Neuron (in vitro differentiated cells): ENCODE results near the gene TBX1.
"Not testable (repeated sequence)": the region's sequence is repeated elsewhere in the genome, so short reads cannot be mapped to it uniquely, and the experiment has no call there.

Experiments
- H2AFZ ChIP-seq: one replicate; pipeline ENCODE4 v1.6.1; 2013; ENCODE audit warnings: low read depth, mild to moderate bottlenecking, inconsistent platforms, low read length, moderate library complexity
- H3K27me3 ChIP-seq: one replicate; pipeline ENCODE4 v1.6.1; 2013; ENCODE audit warnings: low read length; ENCODE audit not compliant: insufficient read depth
- H3K36me3 ChIP-seq: one replicate; pipeline ENCODE4 v1.6.1; 2013; ENCODE audit warnings: low read length; ENCODE audit not compliant: insufficient read depth
- H3K4me1 ChIP-seq: one replicate; pipeline ENCODE4 v1.6.1; 2013; ENCODE audit warnings: low read length; ENCODE audit not compliant: insufficient read depth
- H3K4me3 ChIP-seq: 2 replicates; pipeline ENCODE4 v1.5.1; 2013; ENCODE audit warnings: mild to moderate bottlenecking, low read length, moderate library complexity
- H3K9me3 ChIP-seq: one replicate; pipeline ENCODE4 v1.6.1; 2013; ENCODE audit warnings: low read length

The TBX1 gene

DNA sequence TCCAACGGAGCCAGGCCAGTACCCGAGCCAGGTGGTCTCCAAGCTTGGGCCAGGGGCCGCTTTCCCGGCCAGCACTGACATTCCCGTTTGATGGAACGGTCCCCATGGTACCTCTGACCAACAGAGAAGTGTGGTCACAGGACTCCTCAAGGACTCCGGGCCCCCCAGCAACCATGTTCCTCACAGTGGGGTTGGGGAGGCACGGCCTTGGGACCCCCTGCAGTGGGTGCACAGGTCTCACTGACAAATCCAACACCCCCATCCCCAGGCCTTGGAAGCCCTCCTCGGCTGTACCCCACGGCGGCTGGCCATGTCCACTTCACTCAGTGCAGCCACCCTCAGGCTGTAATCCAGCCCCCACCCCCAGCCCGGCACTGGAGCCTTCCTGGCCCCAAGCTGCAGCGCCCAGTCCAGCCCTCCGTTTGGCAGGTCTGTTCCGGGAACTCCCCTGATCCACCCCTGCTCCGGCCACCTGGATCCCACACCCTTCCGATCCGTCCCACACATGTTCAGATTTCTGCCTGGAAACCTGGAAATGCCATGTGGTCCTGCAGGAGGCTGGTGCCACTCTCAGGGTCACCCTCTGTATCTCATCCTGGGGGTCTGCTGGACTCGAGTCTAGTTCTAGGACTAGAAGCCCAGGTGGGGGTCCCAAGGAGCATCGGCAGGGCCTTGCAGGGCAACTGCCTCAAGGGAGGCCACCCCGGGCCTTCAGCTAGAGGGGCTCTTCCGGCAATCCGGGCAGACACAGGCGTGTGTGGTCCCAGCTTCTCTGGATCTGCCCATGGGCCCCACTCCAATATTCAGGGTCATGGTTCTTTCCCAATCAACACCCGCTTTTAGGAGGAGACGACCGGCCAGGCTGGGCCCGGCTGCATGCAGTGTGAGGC is 26.6 kb downstream of the TBX1 start:
- no peak overlapping the region for H2AFZ ChIP-seq
- no peaks in the 10 kb centered on the region for H3K36me3 ChIP-seq

GRCh38 chr22:19787849-19788141 is 27.2 kb downstream of the TBX1 start:
- H3K36me3 ChIP-seq, result no peaks in the 10 kb centered on the region

More for the DNA sequence above, 26.6 kb downstream of the TBX1 start:
- no peak overlapping the region for H3K4me3 ChIP-seq
- peaks cover 8% of the 10 kb centered on the region for H3K9me3 ChIP-seq
- no peaks in the 10 kb centered on the region for H3K4me1 ChIP-seq
- no peaks in the 10 kb centered on the region for H3K27me3 ChIP-seq

DNA sequence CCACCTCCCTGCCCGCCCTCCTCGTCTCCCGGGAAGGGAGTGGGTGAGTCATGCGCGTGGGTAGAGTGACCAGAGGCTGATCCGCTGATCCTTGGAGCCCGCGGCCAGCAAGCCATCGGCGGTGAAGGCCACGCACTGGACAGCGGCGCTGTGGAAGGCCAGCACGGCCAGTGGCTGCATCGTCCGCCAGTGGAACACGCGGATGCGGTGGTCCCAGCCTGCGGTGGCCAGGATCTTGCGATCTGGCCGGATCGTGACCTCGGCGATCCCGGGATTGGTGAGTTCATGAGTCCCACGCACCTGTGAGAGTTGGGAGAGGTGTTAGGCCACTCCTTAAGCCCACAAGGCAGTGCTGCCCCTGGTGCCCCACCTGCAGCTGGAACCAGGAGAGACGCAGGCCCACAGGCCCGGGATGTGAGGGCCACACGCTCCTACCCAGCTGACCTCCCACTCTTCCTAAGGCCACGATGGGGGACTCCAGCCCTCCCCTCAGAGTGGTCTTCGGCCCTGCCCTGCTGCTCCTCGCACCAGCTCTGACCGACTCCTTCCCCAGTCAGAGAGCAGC is 28.2 kb downstream of the TBX1 start:
- H3K4me1 ChIP-seq, result no peaks in the 10 kb centered on the region
- H3K27me3 ChIP-seq, result no peaks in the 10 kb centered on the region
- H3K36me3 ChIP-seq, result no peaks in the 10 kb centered on the region

More at GRCh38 chr22:19787849-19788141, 27.2 kb downstream of the TBX1 start:
- no peak overlapping the region for H2AFZ ChIP-seq
- no peak overlapping the region for H3K4me3 ChIP-seq
- no peaks in the 10 kb centered on the region for H3K27me3 ChIP-seq
- peaks cover 8% of the 10 kb centered on the region for H3K9me3 ChIP-seq
- H3K4me1 ChIP-seq, result no peaks in the 10 kb centered on the region

GRCh38 chr22:19789406-19789805 is 28.8 kb downstream of the TBX1 start:
- Histone ChIP-seq H3K36me3 (no peaks in the 10 kb centered on the region), H3K4me1 (no peaks in the 10 kb centered on the region), H3K4me3 (no peak overlapping the region), H2AFZ (no peak overlapping the region), H3K9me3 (peaks cover 10% of the 10 kb centered on the region), H3K27me3 (no peaks in the 10 kb centered on the region)

More for the DNA sequence above, 28.2 kb downstream of the TBX1 start:
- no peak overlapping the region for H2AFZ ChIP-seq
- no peak overlapping the region for H3K4me3 ChIP-seq
- H3K9me3 ChIP-seq, result peaks cover 8% of the 10 kb centered on the region

- Histone ChIP-seq H3K9me3 (peaks cover 10% of the 10 kb centered on the region), H3K4me1 (no peaks in the 10 kb centered on the region), H3K4me3 (no peak overlapping the region), H3K36me3 (no peaks in the 10 kb centered on the region), H2AFZ (no peak overlapping the region), H3K27me3 (no peaks in the 10 kb centered on the region)
Measured at GRCh38 chr22:19789828-19790227, 29.2 kb downstream of the TBX1 start.

- Histone ChIP-seq H3K9me3 (peaks cover 10% of the 10 kb centered on the region), H3K27me3 (no peaks in the 10 kb centered on the region), H2AFZ (no peak overlapping the region), H3K4me3 (no peak overlapping the region), H3K36me3 (no peaks in the 10 kb centered on the region), H3K4me1 (no peaks in the 10 kb centered on the region)
Measured at GRCh38 chr22:19791243-19791642, 30.7 kb downstream of the TBX1 start.

- Histone ChIP-seq H3K9me3 (peaks cover 10% of the 10 kb centered on the region), H2AFZ (no peak overlapping the region), H3K4me3 (no peak overlapping the region), H3K36me3 (no peaks in the 10 kb centered on the region), H3K4me1 (no peaks in the 10 kb centered on the region), H3K27me3 (no peaks in the 10 kb centered on the region)
Measured at GRCh38 chr22:19791894-19792293, 31.3 kb downstream of the TBX1 start.

DNA sequence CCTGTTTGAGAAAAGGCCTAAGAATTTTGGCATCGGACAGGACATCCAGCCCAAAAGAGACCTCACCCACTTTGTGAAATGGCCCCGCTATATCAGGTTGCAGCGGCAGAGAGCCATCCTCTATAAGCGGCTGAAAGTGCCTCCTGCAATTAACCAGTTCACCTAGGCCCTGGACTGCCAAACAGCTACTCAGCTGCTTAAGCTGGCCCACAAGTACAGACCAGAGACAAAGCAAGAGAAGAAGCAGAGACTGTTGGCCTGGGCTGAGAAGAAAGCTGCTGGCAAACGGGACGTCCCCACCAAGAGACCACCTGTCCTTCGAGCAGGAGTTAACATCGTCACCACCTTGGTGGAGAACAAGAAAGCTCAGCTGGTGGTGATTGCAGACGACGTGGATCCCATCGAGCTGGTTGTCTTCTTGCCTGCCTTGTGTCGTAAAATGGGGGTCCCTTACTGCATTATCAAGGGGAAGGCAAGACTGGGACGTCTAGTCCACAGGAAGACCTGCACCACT is 31.9 kb downstream of the TBX1 start:
- not testable (repeated sequence) for H3K4me3 ChIP-seq, H3K4me1 ChIP-seq, H2AFZ ChIP-seq, H3K27me3 ChIP-seq, H3K36me3 ChIP-seq
- H3K9me3 ChIP-seq, result peaks cover 10% of the 10 kb centered on the region

DNA sequence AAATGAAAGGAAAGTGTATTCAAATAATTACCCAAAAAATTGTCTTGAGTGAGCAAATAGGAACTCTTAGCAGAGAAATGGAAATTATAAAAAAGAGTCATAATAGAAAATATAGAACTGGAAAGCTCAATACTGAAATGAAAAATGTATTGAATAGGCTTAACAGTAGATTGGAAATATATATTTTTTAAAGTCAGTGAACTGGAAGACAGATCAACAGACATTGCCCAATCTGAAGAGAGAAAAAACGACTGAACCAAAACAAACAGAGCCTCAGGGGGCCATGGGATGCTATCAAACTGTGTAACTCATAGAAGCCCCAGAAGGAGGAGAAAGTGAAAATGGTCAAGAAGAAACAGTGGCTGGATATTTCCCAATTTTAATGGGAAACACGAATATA is 32.6 kb downstream of the TBX1 start:
- Histone ChIP-seq H3K36me3 (no peaks in the 10 kb centered on the region), H3K27me3 (no peaks in the 10 kb centered on the region), H3K4me1 (no peaks in the 10 kb centered on the region), H3K4me3 (no peak overlapping the region), H2AFZ (no peak overlapping the region), H3K9me3 (peaks cover 10% of the 10 kb centered on the region)

DNA sequence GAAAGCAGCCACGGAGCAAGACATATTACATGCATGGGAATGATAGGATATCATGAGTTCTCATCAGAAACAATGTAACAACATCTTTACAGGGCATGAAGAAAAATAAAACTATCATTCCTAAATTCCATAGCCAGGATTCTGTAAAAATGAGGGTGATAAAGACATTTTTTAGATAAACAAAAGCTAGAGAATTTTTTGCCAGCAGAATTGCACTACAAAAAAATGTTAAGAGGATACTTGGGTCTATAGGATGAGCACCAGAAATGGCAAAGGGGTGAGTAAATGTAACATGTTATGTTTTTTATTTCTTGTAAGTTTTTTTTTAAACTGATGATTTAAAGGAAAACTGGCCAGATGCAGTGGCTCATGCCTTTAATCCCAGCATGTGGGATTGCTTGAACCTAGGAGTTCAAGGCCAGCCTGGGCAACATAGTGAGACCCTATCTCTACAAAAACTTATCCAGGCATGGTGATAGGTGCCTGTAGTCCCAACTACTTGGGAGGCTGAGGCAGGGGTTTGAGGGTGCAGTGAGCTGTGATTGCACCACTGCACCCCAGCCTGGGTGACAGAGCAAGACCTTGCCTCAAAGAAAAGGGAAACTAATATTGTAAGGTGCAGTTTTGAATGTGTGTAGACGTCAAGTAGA is 33.2 kb downstream of the TBX1 start:
- no peak overlapping the region for H3K4me3 ChIP-seq
- no peaks in the 10 kb centered on the region for H3K36me3 ChIP-seq
- H3K27me3 ChIP-seq, result no peaks in the 10 kb centered on the region
- H3K4me1 ChIP-seq, result no peaks in the 10 kb centered on the region
- peaks cover 10% of the 10 kb centered on the region for H3K9me3 ChIP-seq
- no peak overlapping the region for H2AFZ ChIP-seq

GRCh38 chr22:19795617-19796008 is 35.0 kb downstream of the TBX1 start:
- H3K4me3 ChIP-seq, result no peak overlapping the region
- peaks cover 4% of the 10 kb centered on the region for H3K9me3 ChIP-seq
- H3K4me1 ChIP-seq, result no peaks in the 10 kb centered on the region
- H2AFZ ChIP-seq, result no peak overlapping the region
- no peaks in the 10 kb centered on the region for H3K27me3 ChIP-seq
- no peaks in the 10 kb centered on the region for H3K36me3 ChIP-seq

DNA sequence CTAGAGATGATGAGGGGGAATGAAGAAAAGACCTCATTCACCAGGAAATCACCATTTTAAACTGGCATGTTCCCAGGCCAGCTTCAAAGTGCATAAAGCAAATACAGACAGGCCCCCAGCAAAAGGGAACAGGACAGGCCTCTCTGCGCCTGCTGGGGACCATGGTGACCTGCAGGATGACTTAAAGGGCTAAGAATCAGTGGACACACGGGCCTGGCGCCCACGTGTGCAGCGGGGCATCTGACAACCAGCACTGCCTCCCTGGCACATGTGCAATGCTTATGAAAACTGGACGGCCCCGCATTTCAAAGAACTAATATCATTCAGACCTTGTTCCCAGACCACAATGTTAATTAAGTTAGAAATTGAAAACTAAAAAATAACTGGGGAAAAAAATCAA is 35.6 kb downstream of the TBX1 start:
- peaks cover 4% of the 10 kb centered on the region for H3K9me3 ChIP-seq
- H3K4me1 ChIP-seq, result no peaks in the 10 kb centered on the region
- no peak overlapping the region for H3K4me3 ChIP-seq
- H2AFZ ChIP-seq, result no peak overlapping the region
- H3K27me3 ChIP-seq, result no peaks in the 10 kb centered on the region
- no peaks in the 10 kb centered on the region for H3K36me3 ChIP-seq
